Fibroblast of peridontal ligament (primary cell): ENCODE measurements around the gene MUC13.

Source experiments
- DNase-seq: peaks from one replicate; pipeline ENCODE4 v3.0.0-alpha.2; 2010; ENCODE audit errors: extremely low read depth

Gene MUC13

DNA sequence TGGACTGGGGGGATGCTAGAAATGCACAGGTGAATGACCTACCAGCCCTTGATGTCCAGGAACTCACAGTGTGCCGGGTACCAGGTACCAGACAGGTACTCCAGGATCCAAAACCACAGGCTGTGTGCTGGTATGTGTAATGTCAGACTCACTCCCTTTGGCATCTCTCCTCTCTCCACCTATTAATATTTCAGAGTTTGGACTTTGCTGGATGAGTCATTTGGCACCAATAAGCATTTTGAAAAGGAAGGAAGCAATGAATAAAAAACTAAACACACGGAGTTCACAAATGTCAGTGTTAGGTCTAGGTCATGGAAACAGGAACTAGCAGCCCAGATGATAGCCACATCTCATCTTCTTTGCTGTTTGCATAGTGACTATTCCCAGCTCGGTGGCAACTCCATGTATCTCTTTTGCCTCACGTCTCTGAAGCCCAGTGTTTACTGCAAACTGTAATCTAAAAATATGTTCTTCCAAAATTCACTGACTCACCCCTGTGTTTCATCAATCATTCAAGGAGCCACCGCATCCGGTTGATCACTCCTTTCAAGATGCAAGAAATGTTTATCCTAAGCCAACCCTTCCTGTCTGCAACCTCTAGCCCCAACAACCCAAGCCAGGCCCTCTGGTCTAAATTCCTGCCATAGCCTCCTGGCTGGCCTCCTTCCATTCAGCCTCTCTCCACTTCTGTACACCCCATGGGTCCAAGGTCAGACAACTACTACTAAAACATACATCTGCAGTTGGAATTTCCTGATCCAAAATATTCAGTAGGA is 55.8 kb downstream of the MUC13 start:
- DNase-seq: peak; percentile 91

- DNase-seq: no peak
These were observed 56.9 kb downstream of the MUC13 start for GRCh38 chr3:124877674-124878073.

DNA sequence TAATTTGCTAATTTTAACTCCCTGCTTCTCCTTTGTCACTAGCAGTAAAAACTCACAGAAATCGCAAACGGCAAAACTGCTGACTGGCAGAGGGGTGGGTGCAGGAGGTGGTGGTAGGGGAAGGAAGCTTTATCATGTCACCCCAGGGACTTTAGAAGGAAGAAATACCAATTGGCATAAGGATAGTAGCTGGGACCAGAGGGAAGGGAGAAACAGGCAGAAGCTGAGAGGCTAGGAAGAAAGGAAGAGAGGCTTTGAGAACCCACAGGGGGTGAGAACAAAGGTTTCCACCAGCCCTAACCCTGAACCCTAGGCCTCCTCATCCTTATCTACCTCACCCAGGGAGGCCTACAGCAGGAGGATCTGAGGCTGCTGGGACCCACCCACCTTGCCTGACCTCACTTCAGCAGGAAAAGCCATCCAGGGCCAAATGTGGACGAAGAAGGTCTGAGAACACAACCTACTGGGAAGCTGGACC is 58.1 kb downstream of the MUC13 start:
- DNase-seq: no peak

DNA sequence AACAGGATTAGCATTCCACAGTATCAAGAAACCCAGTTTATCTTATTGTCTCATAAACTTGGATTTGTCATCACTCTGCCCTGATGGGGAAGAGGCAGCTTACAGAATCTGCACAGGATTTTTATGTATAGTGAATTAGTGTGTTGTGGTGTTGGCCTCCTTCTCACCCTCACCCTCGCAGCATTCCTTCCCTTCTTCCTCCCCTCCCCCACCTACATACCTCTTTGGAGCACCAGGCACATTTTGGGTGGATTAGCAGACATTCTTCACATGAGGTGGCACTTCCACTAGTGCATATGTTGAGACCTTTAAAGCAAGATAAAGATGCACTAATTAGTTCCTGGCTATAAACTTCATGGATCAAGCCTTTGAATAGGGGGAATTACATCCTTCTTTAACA is 61.3 kb downstream of the MUC13 start:
- DNase-seq: no peak

DNA sequence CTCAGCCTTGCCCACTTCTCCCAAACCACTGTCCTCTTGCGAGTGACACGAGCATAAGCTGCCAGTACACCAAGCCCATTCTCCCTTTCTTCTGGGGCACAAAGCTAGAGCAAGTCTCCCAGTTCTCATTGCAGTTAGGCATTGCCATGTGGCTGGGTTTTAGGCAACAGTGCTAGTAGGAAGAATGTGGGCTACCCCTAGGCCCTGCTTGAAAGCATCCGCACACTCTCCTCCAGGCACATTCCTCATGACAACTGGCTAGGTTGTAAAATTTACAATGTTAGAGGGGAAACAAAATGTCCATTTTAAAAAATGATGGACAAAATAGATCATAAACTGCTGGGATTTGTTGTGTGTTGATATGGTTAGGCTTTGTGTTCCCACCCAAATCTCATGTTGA is 67.0 kb downstream of the MUC13 start:
- no peak for DNase-seq

DNA sequence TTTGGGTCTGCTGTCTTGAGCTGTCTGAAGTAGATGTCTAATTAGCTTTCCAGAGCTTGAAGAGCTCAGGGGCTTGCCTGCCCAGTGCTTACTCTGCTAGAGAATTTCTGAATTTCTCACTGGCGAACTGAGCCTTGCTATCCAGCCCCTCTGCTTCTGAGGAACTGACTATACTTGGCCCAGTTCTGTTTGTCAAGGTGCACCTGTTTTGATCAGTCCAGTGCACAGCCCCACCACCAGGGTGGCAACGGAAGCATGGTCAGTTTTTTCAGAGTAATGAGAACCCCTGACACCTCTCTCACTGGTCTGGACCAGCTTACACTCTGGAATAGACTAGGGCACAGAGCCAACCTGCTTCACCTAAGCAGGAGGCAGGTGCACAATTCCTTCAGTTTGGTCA is 72.5 kb downstream of the MUC13 start:
- DNase-seq: no peak

GRCh38 chr3:124861041-124861440 is 73.5 kb downstream of the MUC13 start:
- DNase-seq: no peak

DNA sequence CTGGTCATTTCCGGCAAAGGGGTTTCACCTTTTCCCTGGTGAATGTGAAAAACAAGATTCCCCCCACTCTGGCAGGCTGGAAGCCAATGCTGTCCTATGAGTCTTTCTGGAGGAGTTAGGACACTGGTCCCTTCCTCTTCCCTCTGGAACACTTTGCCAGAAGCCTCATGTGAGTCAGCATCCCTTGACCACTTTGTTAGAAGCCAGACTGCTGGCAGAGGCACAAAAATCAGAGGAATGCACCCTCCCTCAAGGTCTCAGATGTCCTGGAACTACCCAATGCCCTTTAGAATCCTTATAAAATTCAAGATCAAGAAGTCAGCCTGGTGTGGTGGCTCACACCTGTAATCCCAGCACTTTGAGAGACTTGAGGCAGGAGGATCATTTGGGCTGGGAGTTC is 74.0 kb downstream of the MUC13 start:
- DNase-seq: peak; percentile 96

DNA sequence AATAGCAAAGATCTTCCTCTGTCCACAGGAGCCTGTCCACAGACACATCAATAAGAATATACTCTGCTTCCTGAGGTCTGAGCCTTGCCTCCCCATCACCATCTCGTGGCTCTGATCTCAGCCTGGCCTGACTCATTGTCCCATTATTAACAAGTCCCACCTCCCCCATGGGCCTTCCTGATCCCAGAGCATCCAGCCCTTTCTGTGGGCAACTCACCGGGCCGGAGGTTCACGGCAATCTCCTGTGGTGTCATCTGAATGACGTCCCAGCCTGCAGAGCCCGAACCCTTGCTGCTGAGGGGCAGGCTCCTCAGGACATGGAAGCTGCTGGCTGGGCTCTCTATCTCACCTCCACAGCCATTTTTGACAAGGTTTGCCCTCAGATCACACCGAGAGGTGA is 75.5 kb downstream of the MUC13 start:
- DNase-seq: peak; percentile 54

DNA sequence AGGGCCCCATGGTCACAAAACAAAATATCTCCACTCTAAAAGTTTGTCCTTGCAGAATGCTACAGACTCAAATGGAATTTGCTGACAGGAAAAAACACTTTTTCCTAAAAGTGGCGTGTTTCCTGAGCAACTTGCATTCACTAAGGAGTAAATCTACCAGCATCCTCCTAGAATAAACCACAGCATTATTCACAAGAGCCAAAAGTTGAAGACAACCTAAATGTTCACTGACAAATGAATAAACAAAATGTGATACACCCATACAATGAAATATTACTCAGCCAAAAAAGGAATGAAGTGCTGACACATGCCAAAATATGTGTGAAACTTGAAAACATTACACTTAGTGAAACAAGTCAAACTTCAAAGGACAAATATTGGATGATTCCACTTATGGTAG is 76.3 kb downstream of the MUC13 start:
- DNase-seq: peak; percentile 87

- no peak for DNase-seq
These were observed 77.9 kb downstream of the MUC13 start for GRCh38 chr3:124856677-124857076.
